ENCODE measurements around the gene CFAP97D2. TPM values are rescaled to one million over a fixed set of nuclear protein-coding genes. Genes with fewer than 3 reads are reported as not detected.
"Not testable (repeated sequence)": the region's sequence is repeated elsewhere in the genome, so short reads cannot be mapped to it uniquely, and the experiment has no call there.

Gene CFAP97D2
- total RNA-seq, 2 experiments from 2014 or later: not detected

DNA sequence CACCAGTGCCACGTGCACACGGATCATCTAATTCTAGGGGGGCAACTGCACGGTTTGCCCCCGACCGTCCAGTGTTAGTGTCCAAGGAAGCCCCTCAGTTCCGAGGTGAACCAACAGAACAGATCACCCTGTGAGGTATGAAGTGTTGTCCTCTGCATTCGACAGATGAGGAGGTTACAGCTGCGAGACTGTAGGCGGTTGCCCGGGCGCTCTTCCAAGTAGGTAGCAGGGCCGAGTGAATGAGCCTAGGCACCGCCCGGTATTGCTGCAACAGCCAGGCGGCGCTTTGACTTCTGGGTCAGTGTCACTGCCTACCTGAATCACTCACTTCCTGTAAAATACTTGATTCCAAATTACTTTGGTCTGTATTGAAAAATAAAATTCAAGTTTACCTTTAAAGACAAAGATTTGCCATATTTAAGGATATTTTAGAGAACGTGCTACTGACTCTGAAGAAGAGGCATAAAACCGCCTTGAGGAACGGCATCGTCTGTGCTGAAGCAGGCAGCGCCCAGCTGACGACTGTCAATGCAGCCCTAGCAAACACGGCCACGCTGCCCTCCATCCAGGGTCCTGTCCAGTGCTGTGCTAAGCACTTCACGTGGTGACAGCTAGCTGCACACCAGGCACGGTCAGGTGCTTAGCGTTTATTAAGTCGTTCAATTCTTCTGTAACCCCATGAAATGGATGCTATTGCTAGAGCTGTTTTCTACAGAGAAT is 27.3 kb upstream of the CFAP97D2 start:
- DNase-seq (no peak), ATAC-seq (no peak)
- CTCF ChIA-PET: interaction anchor here (1.1 kb wide), 1 partner anchor 74 kb away, joined by 3 read pairs; no protein-coding TSS in a partner anchor
- no peaks in the 10 kb centered on the region for H3K36me3 Mint-ChIP-seq (ENCODE audit: low read depth)
- no peak overlapping the region for H3K4me3 Mint-ChIP-seq
- POLR2A ChIA-PET: interaction anchor here (0.6 to 1.3 kb wide), 2 partner anchors 11 to 114 kb away, joined by 3 read pairs; no protein-coding TSS in a partner anchor
- no peak overlapping the region for H3K27ac Mint-ChIP-seq
- peaks cover 74% of the 10 kb centered on the region for H3K4me1 Mint-ChIP-seq (ENCODE audit: low read depth)
- H3K9me3 Mint-ChIP-seq (ENCODE audit: insufficient read depth): no peaks in the 10 kb centered on the region
- H3K27me3 Mint-ChIP-seq (ENCODE audit: low read depth): peaks cover 29% of the 10 kb centered on the region

DNA sequence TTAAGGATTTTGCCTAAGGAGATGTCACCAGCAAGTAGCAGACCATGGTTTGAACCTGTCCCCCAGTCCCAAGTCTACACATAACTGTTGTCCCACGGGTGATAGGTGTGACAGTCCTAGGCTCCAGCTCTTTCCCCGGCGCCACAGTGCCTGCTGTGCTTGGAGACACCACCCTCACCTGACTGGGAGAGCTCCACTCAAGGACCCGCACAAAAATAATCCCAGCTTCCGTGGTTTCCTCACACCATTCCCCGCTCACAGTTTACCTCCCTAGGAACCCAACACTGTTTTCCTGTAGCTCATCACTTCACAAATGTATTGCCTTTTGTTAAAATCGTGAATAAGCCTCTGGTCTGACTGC is 26.8 kb upstream of the CFAP97D2 start:
- ChIA-PET POLR2A (interaction anchor here (1.3 kb wide), 1 partner anchor 12 kb away, joined by 3 read pairs; no protein-coding TSS in a partner anchor), CTCF (interaction anchor here (0.8 to 1.1 kb wide), 2 partner anchors 17 to 74 kb away, joined by 3 read pairs; no protein-coding TSS in a partner anchor)
- Mint-ChIP-seq H3K4me3 (no peak overlapping the region), H3K9me3 (ENCODE audit: insufficient read depth) (no peaks in the 10 kb centered on the region), H3K27me3 (ENCODE audit: low read depth) (peaks cover 27% of the 10 kb centered on the region), H3K4me1 (ENCODE audit: low read depth) (peaks cover 72% of the 10 kb centered on the region), H3K36me3 (ENCODE audit: low read depth) (no peaks in the 10 kb centered on the region), H3K27ac (no peak overlapping the region)
- ATAC-seq (no peak), DNase-seq (no peak)

DNA sequence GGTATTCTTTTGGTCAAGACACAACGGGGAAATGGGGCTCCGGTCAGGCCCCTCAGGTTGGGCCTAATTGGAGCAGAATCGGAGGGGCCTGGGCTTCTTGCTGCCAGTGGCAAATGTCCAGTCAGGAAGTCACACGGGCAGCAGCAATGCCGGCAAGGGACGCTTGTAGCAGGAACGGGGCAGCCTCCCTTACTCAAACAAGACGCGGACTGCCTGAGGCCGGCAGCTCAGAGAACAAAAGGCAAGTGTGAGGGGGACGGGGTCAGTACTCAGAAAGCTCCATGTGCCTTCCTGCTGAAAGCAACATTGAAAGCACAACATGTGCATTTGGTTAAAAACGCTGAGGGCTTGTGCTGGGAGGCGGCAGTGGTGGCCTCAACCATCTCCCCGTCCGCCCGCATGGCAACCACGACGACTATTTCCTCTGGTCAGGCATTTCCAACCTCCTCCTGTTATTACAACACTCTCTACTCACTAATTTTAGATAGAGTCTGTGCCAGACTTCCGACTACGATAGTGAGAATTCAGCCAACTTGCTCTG is 26.2 kb upstream of the CFAP97D2 start:
- POLR2A ChIA-PET: interaction anchor here (1.3 kb wide), 1 partner anchor 12 kb away, joined by 3 read pairs; no protein-coding TSS in a partner anchor
- Mint-ChIP-seq H3K4me1 (ENCODE audit: low read depth) (peaks cover 75% of the 10 kb centered on the region), H3K27ac (no peak overlapping the region)

DNA sequence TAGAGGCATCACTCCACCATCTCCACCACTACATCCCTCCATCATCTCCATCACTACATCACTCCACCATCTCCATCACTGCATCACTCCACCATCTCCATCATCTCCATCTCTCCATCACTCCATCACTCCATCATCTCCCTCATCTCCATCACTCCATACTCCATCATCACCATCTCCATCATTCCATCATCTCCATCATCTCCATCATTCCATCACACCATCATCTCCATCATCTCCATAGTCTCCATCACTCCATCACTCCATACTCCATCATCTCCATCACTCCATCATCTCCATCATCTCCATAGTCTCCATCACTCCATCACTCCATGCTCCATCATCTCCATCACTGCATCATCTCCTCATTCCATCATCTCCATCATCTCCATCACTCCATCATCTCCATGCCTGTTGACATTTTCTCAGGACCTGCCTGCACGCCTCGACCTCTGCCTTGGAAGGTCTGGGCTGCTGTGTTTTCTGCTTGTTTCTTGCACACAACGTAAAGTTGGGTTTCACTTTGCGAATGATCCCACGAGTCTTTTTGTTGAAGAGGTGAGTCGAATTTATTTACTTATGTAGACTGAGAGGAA is 25.5 kb upstream of the CFAP97D2 start:
- ATAC-seq (no peak), DNase-seq (no peak)
- Mint-ChIP-seq H3K27me3 (ENCODE audit: low read depth) (peaks cover 32% of the 10 kb centered on the region), H3K4me1 (ENCODE audit: low read depth) (peaks cover 73% of the 10 kb centered on the region), H3K36me3 (ENCODE audit: low read depth) (no peaks in the 10 kb centered on the region), H3K4me3 (no peak overlapping the region), H3K27ac (peak overlapping the region; percentile 4), H3K9me3 (ENCODE audit: insufficient read depth) (no peaks in the 10 kb centered on the region)
- CTCF ChIA-PET: no interaction called here
- POLR2A ChIA-PET: no interaction called here

More for the DNA sequence above, 26.2 kb upstream of the CFAP97D2 start:
- DNase-seq (no peak), ATAC-seq (no peak)
- Mint-ChIP-seq H3K4me3 (no peak overlapping the region), H3K27me3 (ENCODE audit: low read depth) (peaks cover 27% of the 10 kb centered on the region), H3K36me3 (ENCODE audit: low read depth) (no peaks in the 10 kb centered on the region), H3K9me3 (ENCODE audit: insufficient read depth) (no peaks in the 10 kb centered on the region)
- CTCF ChIA-PET: interaction anchor here (0.8 kb wide), 1 partner anchor 16 kb away, joined by 3 read pairs; no protein-coding TSS in a partner anchor

DNA sequence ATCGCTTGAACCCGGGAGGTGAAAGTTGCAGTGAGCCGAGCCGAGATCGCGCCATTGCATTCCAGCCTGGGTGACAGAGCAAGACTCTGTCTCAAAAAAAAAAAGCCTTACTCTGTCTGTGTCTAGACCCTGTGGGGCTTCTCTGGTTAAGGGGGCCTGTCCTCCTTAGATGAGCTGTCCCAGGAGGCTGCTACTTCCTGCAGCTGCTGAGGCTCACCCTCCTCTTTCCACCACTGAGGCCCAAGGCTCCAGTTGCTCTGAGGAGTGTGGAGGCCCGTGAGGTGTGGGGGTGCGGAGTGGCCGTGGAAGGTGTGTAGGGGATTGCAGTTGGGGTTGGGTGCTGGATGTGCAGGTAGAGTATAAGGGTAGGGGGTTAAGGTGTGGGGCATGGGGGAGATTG is 24.6 kb upstream of the CFAP97D2 start:
- Mint-ChIP-seq H3K27ac (peak overlapping the region; percentile 70), H3K4me3 (peak overlapping the region; percentile 40), H3K9me3 (ENCODE audit: insufficient read depth) (no peaks in the 10 kb centered on the region), H3K36me3 (ENCODE audit: low read depth) (no peaks in the 10 kb centered on the region), H3K27me3 (ENCODE audit: low read depth) (peaks cover 40% of the 10 kb centered on the region), H3K4me1 (ENCODE audit: low read depth) (peaks cover 66% of the 10 kb centered on the region)
- ChIA-PET CTCF (no interaction called here), POLR2A (interaction anchor here (1.0 kb wide), 1 partner anchor 12 kb away, joined by 3 read pairs; no protein-coding TSS in a partner anchor)
- no peak for DNase-seq
- peak; percentile 69 for ATAC-seq

DNA sequence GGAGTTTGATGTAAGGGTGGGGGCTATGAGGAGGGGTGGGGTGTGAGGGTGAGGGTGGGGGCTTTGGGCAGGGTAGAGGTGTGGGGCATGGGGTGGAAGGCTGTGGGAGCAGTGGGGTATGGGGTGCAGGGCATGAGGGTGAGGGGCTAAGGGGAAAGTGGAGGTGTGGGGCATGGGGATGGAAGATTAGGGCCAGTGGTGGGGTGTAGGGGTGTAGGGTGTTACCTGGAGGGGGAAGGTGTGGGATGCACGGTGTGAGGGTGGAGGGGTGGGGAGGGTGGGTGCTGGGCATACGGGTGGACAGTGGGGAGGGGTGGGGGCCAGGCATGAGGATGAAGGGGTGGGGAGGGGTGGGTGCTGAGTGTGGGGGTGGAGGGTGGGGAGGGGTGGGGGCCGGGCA is 23.7 kb upstream of the CFAP97D2 start:
- DNase-seq: no peak
- peaks cover 66% of the 10 kb centered on the region for H3K4me1 Mint-ChIP-seq (ENCODE audit: low read depth)
- H3K9me3 Mint-ChIP-seq (ENCODE audit: insufficient read depth): no peaks in the 10 kb centered on the region
- H3K27ac Mint-ChIP-seq: no peak overlapping the region
- no peak for ATAC-seq
- ChIA-PET POLR2A (interaction anchor here (1.0 kb wide), 1 partner anchor 12 kb away, joined by 3 read pairs; no protein-coding TSS in a partner anchor), CTCF (no interaction called here)
- peaks cover 43% of the 10 kb centered on the region for H3K27me3 Mint-ChIP-seq (ENCODE audit: low read depth)
- H3K4me3 Mint-ChIP-seq: no peak overlapping the region
- no peaks in the 10 kb centered on the region for H3K36me3 Mint-ChIP-seq (ENCODE audit: low read depth)

DNA sequence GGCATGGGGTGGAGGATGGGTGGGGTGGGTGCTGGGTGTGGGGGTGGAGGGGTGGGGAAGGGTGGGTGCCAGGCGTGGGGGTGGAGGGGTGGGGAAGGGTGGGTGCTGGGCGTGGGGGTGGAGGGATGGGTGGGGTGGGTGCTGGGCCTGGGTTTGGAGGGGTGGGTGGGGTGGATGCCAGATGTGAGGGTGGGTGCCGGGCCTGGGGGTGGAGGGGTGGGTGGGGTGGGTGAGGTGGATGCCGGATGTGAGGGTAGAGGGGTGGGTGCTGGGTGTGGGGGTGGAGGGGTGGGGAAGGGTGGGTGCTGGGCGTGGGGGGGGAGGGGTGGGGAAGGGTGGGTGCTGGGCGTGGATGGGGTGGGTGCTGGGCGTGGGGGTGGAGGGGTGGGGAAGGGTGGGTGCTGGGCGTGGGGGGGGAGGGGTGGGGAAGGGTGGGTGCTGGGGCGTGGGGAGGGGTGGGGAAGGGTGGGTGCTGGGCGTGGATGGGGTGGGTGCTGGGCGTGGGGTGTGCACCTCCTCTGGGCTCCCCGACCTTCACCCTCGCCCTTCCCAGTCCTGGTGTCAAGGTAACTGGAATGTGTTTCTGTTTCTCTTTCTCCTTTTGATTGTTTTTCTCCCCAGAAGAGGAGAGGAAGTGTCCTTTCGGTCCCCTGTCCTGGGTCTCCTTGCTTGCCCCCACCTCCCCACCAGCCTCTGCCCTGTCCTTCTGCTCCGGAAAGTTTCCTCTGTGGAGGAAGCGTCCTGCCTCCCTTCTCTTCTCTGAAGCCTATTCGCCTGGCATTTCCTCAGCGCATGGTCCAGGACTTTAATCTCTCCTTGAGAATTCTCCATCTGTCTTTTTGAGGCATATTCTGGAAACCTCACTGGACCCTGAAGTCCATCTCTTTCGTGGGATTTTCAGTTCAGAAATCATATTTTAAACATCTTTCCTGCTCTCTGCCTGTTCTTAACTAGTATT is 22.9 kb upstream of the CFAP97D2 start:
- DNase-seq: no peak
- peaks cover 62% of the 10 kb centered on the region for H3K4me1 Mint-ChIP-seq (ENCODE audit: low read depth)
- peak; percentile 45 for ATAC-seq
- no peaks in the 10 kb centered on the region for H3K9me3 Mint-ChIP-seq (ENCODE audit: insufficient read depth)
- peak overlapping the region; percentile 33 for H3K4me3 Mint-ChIP-seq
- H3K27me3 Mint-ChIP-seq (ENCODE audit: low read depth): peaks cover 44% of the 10 kb centered on the region
- no peaks in the 10 kb centered on the region for H3K36me3 Mint-ChIP-seq (ENCODE audit: low read depth)
- POLR2A ChIA-PET: no interaction called here
- CTCF ChIA-PET: no interaction called here
- H3K27ac Mint-ChIP-seq: peak overlapping the region; percentile 80

DNA sequence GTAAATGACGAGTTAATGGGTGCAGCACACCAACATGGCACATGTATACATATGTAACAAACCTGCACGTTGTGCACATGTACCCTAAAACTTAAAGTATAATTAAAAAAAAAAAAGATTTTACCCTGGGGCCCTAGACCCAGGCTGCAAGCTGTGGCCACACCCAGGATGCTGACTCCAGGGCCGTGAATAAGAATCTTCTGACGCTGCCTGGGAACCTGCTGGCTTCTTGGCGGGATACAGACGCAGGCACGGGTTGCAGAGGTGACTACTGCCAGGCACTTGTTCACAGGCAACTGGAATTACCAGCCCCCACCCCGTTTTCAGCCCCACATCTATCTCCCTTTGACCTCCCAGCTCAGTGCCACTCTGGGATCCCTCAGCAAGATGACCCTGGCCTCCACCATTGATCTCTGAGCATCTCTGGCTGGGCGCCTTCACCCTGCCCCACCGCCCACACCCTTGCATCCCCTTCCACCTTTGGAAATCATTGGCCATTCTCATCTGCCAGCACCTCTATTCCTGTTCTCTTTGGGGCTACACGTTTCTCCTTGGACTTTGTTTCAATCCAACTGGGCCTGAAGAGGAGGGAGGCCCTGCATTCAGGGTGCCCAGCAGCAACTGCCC is 21.1 kb upstream of the CFAP97D2 start:
- no peak overlapping the region for H3K27ac Mint-ChIP-seq
- no peak overlapping the region for H3K4me3 Mint-ChIP-seq
- peaks cover 34% of the 10 kb centered on the region for H3K27me3 Mint-ChIP-seq (ENCODE audit: low read depth)
- no peaks in the 10 kb centered on the region for H3K36me3 Mint-ChIP-seq (ENCODE audit: low read depth)
- H3K4me1 Mint-ChIP-seq (ENCODE audit: low read depth): peaks cover 64% of the 10 kb centered on the region
- no peaks in the 10 kb centered on the region for H3K9me3 Mint-ChIP-seq (ENCODE audit: insufficient read depth)
- DNase-seq: no peak
- CTCF ChIA-PET: interaction anchor here (1.4 to 1.9 kb wide), 2 partner anchors 9 to 16 kb away, joined by 3 to 4 read pairs; no protein-coding TSS in a partner anchor
- ATAC-seq: no peak
- POLR2A ChIA-PET: no interaction called here

DNA sequence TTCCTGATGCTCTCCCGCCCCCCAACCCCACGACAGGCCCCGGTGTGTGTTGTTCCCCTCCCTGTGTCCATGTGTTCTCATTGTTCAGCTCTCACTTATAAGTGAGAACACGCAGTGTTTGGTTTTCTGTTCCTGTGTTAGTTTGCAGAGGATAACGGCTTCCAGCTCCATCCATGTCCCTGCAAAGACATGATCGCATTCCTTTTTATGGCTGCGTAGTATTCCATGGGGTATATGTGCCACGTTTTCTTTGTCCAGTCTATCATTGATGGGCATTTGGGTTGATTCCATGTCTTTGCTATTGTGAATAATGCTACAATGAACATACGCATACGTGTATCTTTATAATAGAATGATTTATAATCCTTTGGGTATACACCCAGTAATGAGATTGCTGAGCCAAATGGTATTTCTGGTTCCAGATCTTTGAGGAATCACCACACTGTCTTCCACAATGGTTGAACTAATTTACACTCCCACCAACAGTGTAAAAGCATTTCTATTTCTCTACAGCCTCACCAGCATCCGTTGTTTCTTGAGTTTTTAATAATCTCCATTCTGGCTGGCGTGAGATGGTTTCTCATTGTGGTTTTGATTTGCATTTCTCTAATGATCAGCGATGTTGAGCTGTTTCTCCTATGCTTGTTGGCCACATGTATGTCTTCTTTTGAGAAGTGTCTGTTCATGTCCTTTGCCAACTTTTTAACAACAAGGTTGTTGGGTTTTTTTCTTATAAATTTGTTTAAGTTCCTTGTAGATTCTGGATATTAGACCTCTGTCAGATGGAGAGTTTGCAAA is 20.0 kb upstream of the CFAP97D2 start:
- H3K36me3 Mint-ChIP-seq (ENCODE audit: low read depth); H3K27ac Mint-ChIP-seq; H3K9me3 Mint-ChIP-seq (ENCODE audit: insufficient read depth); POLR2A ChIA-PET; H3K4me3 Mint-ChIP-seq; ATAC-seq; DNase-seq: not testable (repeated sequence)
- Mint-ChIP-seq H3K4me1 (ENCODE audit: low read depth) (peaks cover 54% of the 10 kb centered on the region), H3K27me3 (ENCODE audit: low read depth) (peaks cover 26% of the 10 kb centered on the region)
- CTCF ChIA-PET: interaction anchor here (1.9 kb wide), 1 partner anchor 15 kb away, joined by 4 read pairs; no protein-coding TSS in a partner anchor

DNA sequence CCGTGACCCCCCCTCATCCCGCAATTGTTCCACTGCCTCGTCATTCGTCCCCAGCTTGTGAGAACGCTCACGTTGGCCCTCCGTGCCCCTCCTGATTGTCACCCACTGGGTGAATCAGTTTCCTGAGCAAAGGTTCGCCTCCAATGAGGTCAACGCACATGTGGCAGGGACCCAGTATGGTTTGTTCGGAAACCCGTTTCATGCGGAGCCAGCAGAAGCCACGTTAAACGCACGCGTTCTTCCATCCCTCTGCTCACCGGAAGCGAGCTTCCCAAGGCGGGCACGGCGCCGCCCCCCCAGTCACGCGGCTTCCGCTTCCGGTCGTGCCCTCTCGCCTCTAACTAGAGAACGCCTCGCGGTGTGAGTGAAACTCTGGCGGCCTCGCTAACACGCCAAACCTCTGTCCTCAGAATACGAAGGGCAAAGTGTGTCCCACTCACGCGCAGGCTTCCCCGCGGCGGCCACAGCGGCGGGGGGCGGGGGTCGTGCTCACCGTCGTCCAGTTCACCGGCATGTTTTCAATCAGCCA is 18.0 kb upstream of the CFAP97D2 start:
- Mint-ChIP-seq H3K27me3 (ENCODE audit: low read depth) (peaks cover 27% of the 10 kb centered on the region), H3K9me3 (ENCODE audit: insufficient read depth) (no peaks in the 10 kb centered on the region), H3K4me1 (ENCODE audit: low read depth) (peaks cover 50% of the 10 kb centered on the region), H3K4me3 (no peak overlapping the region), H3K36me3 (ENCODE audit: low read depth) (no peaks in the 10 kb centered on the region), H3K27ac (no peak overlapping the region)
- DNase-seq (no peak), ATAC-seq (no peak)
- ChIA-PET POLR2A (interaction anchor here (1.8 kb wide), 1 partner anchor 32 kb away, joined by 8 read pairs; no protein-coding TSS in a partner anchor), CTCF (no interaction called here)
